NCI-H345 treated with DMSO at 0.1 percent for 48 hours (cell line): ENCODE results near the gene PHTF1.
"Not testable (repeated sequence)": the region's sequence is repeated elsewhere in the genome, so short reads cannot be mapped to it uniquely, and the experiment has no call there.

Source experiments
- DNase-seq: peaks from one replicate; lab custom pipeline; 2025; ENCODE audit not compliant: unreplicated experiment; lab: John Stamatoyannopoulos, UW

The PHTF1 gene

GRCh38 chr1:113732802-113733201, 26.5 kb downstream of the PHTF1 start:
- DNase-seq: no peak

- DNase-seq: no peak
These were observed 38.3 kb downstream of the PHTF1 start for GRCh38 chr1:113721010-113721409.

- not testable (repeated sequence) for DNase-seq
These were observed 40.7 kb downstream of the PHTF1 start for GRCh38 chr1:113718621-113719020.

GRCh38 chr1:113717506-113717905, 41.8 kb downstream of the PHTF1 start:
- DNase-seq: not testable (repeated sequence)

GRCh38 chr1:113714606-113715269, 44.5 kb downstream of the PHTF1 start:
- no peak for DNase-seq

- DNase-seq: no peak
These were observed 57.9 kb downstream of the PHTF1 start for GRCh38 chr1:113701429-113701828.

- no peak for DNase-seq
These were observed 64.4 kb downstream of the PHTF1 start for GRCh38 chr1:113694910-113695309.

- no peak for DNase-seq
These were observed 66.4 kb downstream of the PHTF1 start for GRCh38 chr1:113692824-113693431.

GRCh38 chr1:113692342-113692741, 66.9 kb downstream of the PHTF1 start:
- no peak for DNase-seq

- no peak for DNase-seq
These were observed 68.1 kb downstream of the PHTF1 start for GRCh38 chr1:113691184-113691583.

GRCh38 chr1:113686891-113687618, 72.2 kb downstream of the PHTF1 start:
- no peak for DNase-seq

- DNase-seq: no peak
These were observed 75.1 kb downstream of the PHTF1 start for GRCh38 chr1:113684153-113684541.

GRCh38 chr1:113683384-113684152, 75.7 kb downstream of the PHTF1 start:
- no peak for DNase-seq

GRCh38 chr1:113681596-113682337, 77.5 kb downstream of the PHTF1 start:
- DNase-seq: no peak

GRCh38 chr1:113678159-113678469, 81.2 kb downstream of the PHTF1 start:
- DNase-seq: no peak

GRCh38 chr1:113677250-113678158, 81.8 kb downstream of the PHTF1 start:
- peak; percentile 52 for DNase-seq

GRCh38 chr1:113676524-113676923, 82.8 kb downstream of the PHTF1 start:
- no peak for DNase-seq

GRCh38 chr1:113675302-113675701, 84.0 kb downstream of the PHTF1 start:
- DNase-seq: no peak

- DNase-seq: no peak
These were observed 84.7 kb downstream of the PHTF1 start for GRCh38 chr1:113674591-113674990.

GRCh38 chr1:113672491-113672890, 86.8 kb downstream of the PHTF1 start:
- no peak for DNase-seq
